ENCODE results near the gene GAD2.
"Not testable (repeated sequence)": the region's sequence is repeated elsewhere in the genome, so short reads cannot be mapped to it uniquely, and the experiment has no call there.

The GAD2 gene

GRCh38 chr10:26326851-26327250 lies 110.3 kb downstream of the GAD2 start:
- no peak for DNase-seq

DNA sequence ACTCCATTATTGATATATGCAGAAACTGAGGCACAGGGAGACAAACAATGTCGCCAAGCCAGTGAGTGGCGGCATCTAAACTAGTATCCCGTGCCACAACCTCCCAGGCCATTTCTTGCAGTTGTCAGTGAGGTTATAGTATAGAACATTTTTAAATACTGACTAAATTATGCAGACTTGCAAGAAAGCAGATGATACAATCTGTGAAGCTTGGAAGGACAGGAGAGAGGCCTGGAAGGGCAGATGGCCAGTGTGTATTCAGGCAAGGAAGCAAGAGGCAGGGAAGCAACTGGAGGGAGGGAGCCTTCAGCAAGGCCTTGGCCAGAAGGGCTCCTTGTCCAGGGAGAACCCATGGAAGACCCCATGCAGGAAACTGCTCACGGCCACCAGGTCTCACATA lies 111.2 kb downstream of the GAD2 start:
- DNase-seq: no peak

GRCh38 chr10:26331371-26331770 lies 114.8 kb downstream of the GAD2 start:
- no peak for DNase-seq

GRCh38 chr10:26334232-26334931 lies 117.8 kb downstream of the GAD2 start:
- no peak for DNase-seq

DNA sequence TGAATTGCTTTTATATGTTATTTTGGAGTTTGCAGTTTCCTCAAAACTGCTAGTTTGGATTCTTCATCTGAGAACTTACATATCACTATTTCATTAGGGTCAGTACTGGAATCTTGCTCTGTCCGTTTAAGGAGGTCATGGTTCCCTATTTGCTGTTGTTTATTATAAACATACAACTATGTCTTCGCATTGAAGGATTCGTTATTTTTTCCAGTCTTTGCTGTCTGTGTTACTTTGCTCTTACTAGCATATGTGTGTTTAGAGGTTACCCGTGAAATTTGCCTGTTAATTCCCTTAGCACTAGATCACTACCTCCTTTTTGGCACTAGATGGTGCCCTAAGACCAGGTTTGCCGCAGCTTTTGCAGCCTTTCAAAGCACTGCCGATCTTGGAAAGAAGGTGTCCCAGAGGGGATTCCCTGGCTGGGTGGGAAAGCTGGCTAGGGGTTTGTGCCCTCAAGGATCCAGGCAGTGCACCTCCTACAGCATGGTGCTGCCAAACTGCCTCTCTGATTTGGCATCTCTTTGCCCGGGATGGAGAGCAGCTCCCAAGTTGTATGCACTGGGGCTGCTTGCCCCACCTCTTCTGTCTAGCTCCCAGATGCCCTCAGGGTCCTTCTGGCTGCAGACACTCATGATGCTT lies 118.5 kb downstream of the GAD2 start:
- DNase-seq: peak; percentile 5

GRCh38 chr10:26335574-26336093 lies 119.1 kb downstream of the GAD2 start:
- no peak for DNase-seq

- DNase-seq: no peak
Measured at GRCh38 chr10:26336979-26337378, 120.4 kb downstream of the GAD2 start.

GRCh38 chr10:26341701-26342100 lies 125.1 kb downstream of the GAD2 start:
- DNase-seq: no peak

DNA sequence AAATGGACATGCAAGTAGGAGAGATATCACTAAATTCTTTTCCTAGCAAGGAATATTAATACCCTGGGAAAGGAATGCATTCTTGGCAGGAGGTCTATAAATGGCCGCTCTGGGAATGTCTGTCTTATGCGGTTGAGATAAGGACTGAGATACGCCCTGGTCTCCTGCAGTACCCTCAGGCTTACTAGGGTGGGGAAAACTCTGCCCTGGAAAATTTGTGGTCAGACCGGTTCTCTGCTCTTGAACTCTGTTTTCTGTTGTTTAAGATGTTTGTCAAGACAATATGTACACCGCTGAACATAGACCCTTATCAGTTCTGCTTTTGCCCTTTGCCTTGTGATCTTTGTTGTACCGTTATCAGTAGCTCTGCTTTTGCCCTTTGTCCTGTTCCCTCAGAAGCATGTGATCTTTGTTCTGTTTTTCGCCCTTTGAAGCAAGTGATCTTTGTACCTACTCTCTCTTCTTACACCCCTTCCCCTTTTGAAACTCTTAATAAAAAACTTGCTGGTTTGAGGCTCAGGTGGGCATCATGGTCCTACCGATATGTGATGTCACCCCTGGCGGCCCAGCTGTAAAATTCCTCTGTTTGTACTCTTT lies 132.3 kb downstream of the GAD2 start:
- not testable (repeated sequence) for DNase-seq

All from SIG-M5 (cell line).